Tibial artery (tissue), 4 donors: Measurements from ENCODE around the gene RCBTB1.
"Not testable (repeated sequence)": the region's sequence is repeated elsewhere in the genome, so short reads cannot be mapped to it uniquely, and the experiment has no call there.

Experiments
- DNase-seq, 2 donors: peaks; one replicate each; pipeline ENCODE4 v3.0.0-alpha.2; 2019
- H3K27ac ChIP-seq, 2 donors: fragments of 200-600 bp; sonication (generic) in 1 of 2; 1 replicate in 1 of 2; 2 replicates in 1 of 2; pipeline ENCODE4 v1.5.1; 2018 to 2019; ENCODE audit warnings: mild to moderate bottlenecking in 1 of 2
- H3K27me3 ChIP-seq, 2 donors: fragments of 200-600 bp; sonication (generic) in 1 of 2; one replicate each; pipeline versions ENCODE4 v1.5.1 to v1.6.0; 2016 to 2019
- H3K36me3 ChIP-seq, 3 donors: fragments of 200-600 bp; sonication (generic) in 2 of 3; one replicate each; pipeline ENCODE4 v1.5.1; 2016 to 2019; ENCODE audit warnings: mild to moderate bottlenecking in 2 of 3
- H3K4me1 ChIP-seq, 4 donors: fragments of 200-600 bp; sonication (generic) in 2 of 4; 1 replicate in 3 of 4; 2 replicates in 1 of 4; pipeline ENCODE4 v1.5.1; 2016 to 2019
- H3K4me3 ChIP-seq, 2 donors: fragments of 200-600 bp; sonication (generic) in 1 of 2; 1 replicate in 1 of 2; 2 replicates in 1 of 2; pipeline ENCODE4 v1.5.1; 2018 to 2019; ENCODE audit warnings: mild to moderate bottlenecking in 2 of 2
- H3K9me3 ChIP-seq, 3 donors: fragments of 200-600 bp; sonication (generic) in 1 of 3; one replicate each; pipeline ENCODE4 v1.5.1; 2016 to 2019
- CTCF ChIP-seq, 2 experiments: fragments of 200-600 bp in 1 of 2; fragments of 450-650 bp in 1 of 2; IDR thresholded peaks; one replicate each; pipeline ENCODE4 v1.5.1; 2017 to 2019; ENCODE audit warnings: antibody characterized with exemption in 2 of 2, mild to moderate bottlenecking in 1 of 2, moderate library complexity in 1 of 2
- intact Hi-C: fragments of 100-400 bp; cut with DNase I; formaldehyde crosslinking; loops from one replicate; pipeline ENCODE4 v1.15.0; 2023; ENCODE audit warnings: low total_unique reads

The RCBTB1 gene

DNA sequence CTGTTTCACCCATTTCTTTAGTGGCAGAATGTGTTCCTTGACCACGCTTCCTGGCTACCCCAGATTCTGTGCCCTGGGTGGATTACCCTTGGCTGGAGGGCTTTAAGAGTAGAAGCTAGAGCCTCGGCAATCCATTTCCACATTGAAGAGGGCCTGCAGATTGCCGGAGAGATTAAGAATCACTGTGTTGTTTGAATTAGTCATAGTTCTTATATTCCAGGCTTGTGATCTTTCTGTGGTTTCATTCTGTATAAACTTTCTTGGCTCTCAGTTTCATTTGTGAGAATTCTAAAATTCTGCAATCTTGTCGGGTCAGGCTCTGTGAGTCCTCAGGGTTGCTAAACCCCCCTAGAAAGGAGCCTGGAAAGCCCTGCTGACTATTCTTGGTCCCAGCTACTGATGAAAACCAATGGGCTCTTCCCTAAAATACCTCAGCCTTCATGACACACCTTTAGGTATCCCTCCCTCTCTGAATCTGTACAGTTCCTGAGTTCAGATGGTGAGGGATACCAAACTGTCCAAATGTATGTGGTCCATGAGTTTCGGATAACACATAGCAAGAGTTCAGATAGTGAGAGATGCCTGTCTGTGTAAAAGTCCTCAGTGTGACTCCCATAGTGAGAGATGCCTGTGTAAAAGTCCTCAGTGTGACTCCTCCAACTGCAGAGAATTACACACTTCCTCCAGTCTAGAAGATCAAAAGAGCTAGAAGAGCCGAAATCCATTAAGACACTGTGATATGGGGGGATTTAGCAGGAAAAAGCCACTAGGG, 85.3 kb downstream of the RCBTB1 start:
- Histone ChIP-seq H3K27ac (peak overlapping the region in 1 of 2 donors; percentile 14), H3K36me3 (peaks cover 0 to 6% (median 0%) of the 10 kb centered on the region in 3 donors), H3K4me3 (no peak overlapping the region), H3K27me3 (no peaks in the 10 kb centered on the region), H3K9me3 (no peaks in the 10 kb centered on the region), H3K4me1 (peaks cover 0 to 8% (median 2%) of the 10 kb centered on the region in 4 donors)
- no peak for DNase-seq
- intact Hi-C loops = no loop called here
- no peak for TF ChIP-seq CTCF (IDR thresholded peaks at IDR 0.05)

- intact Hi-C loops = no loop called here
- H3K27ac ChIP-seq = peak overlapping the region in 1 of 2 donors; percentile 88
- no peaks in the 10 kb centered on the region for H3K36me3 ChIP-seq
- no peaks in the 10 kb centered on the region for H3K9me3 ChIP-seq
- no peaks in the 10 kb centered on the region for H3K27me3 ChIP-seq
- no peak for DNase-seq
- no peak for TF ChIP-seq CTCF (IDR thresholded peaks at IDR 0.05)
- no peak overlapping the region for H3K4me3 ChIP-seq
- H3K4me1 ChIP-seq = peaks cover 0 to 11% (median 5%) of the 10 kb centered on the region in 4 donors
Observed at GRCh38 chr13:49498206-49498605, 87.2 kb downstream of the RCBTB1 start.

DNA sequence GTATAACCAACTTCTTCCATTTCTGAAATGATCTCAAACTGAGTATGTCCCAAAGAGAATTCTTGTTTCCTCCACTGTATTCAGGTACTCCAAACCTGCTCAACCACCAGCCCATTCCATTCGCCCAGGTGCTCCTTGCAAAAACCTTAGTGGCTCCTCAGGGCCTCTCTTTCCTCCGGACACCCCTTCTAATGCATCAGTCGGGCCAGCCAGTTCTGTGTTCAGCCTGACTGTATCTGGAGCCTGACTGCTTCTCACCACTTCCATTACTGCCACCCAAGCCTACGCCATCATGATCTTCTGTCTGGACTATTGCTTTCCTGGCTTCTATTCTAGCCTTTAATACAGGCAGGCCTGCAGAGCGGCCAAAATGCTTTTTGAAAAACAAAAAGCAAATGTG, 88.1 kb downstream of the RCBTB1 start:
- no peak for TF ChIP-seq CTCF (IDR thresholded peaks at IDR 0.05)

DNA sequence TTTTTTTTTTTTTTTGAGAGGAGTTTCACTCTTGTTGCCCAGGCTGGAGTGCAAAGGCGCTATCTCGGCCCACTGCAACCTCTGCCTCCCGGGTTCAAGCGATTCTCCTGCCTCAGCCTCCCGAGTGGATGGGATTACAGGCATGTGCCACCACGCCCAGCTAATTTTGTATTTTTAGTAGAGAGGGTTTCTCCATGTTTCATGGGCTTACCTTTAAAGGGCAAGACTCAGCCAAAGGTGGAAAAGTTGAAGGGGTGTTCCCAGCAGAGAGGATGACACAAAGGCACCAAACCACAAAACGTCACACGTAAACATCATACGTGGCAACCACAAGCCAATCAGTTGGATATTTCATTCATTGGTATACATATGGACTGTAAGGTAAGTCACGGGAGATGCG, 88.5 kb downstream of the RCBTB1 start:
- H3K9me3 ChIP-seq, intact Hi-C loops, H3K27me3 ChIP-seq, DNase-seq, H3K36me3 ChIP-seq: not testable (repeated sequence)
- Histone ChIP-seq H3K4me1 (peaks cover 0 to 11% (median 5%) of the 10 kb centered on the region in 4 donors), H3K4me3 (peak overlapping the region; percentile 66 to 79), H3K27ac (peak overlapping the region; percentile 88 to 92)

More for the DNA sequence above, 88.1 kb downstream of the RCBTB1 start:
- Histone ChIP-seq H3K36me3 (no peaks in the 10 kb centered on the region), H3K27me3 (no peaks in the 10 kb centered on the region), H3K27ac (peak overlapping the region; percentile 88 to 92), H3K4me3 (no peak overlapping the region), H3K4me1 (peaks cover 0 to 11% (median 5%) of the 10 kb centered on the region in 4 donors), H3K9me3 (no peaks in the 10 kb centered on the region)
- intact Hi-C loops = no loop called here
- DNase-seq = no peak

GRCh38 chr13:49495783-49496762, 89.3 kb downstream of the RCBTB1 start, which contains the start of gene PHF11:
PHF11 (plus strand) TSS chr13:49495953; CDS start chr13:49496002, 49 bp downstream.
- intact Hi-C loops = no loop called here
- H3K27ac ChIP-seq = peak within 1 kb of the TSS; percentile 88 to 92
- H3K27me3 ChIP-seq = no peaks in the 10 kb centered on the region
- no peak for TF ChIP-seq CTCF (IDR thresholded peaks at IDR 0.05)
- peaks cover 0 to 2% (median 0%) of the 10 kb centered on the region in 3 donors for H3K36me3 ChIP-seq
- no peaks in the 10 kb centered on the region for H3K9me3 ChIP-seq
- DNase-seq = peak; percentile 82 to 89
- H3K4me1 ChIP-seq = peaks cover 0 to 11% (median 5%) of the 10 kb centered on the region in 4 donors
- H3K4me3 ChIP-seq = peak within 1 kb of the TSS; percentile 66 to 79
